HepG2 (cell line): ENCODE results near the gene UNKL. TPM values are rescaled to one million over a fixed set of nuclear protein-coding genes. Genes with fewer than 3 reads are reported as not detected.
A peak's percentile ranks its signal among the peaks of the same experiment; 100 is the strongest.

Experiments used
- ATAC-seq: fragments of 200-7000 bp; cut with Tn5 transposase; 3 replicates; pipeline ENCODE4 v1.9.1; 2020; ENCODE audit warnings: mild to moderate bottlenecking, moderate library complexity
- BruUV-seq: library from RNA; stranded (reverse); fragments of 400-500 nt; replicated peaks from 2 replicates; lab custom pipeline; 2021; lab: Mats Ljungman, UMichigan
- CTCF ChIA-PET: fragments of 300-600 bp; formaldehyde crosslinking; extraction: SDS; loops from one replicate; lab custom pipeline; 2021; ENCODE audit warnings: low total read pairs, inconsistent platforms, low intra/inter-chr PET ratio; lab: Yijun Ruan, JAX
- POLR2A ChIA-PET: fragments of 350-600 bp; sonication (Branson Sonifier 250); formaldehyde crosslinking; loops from one replicate; lab custom pipeline; 2020; ENCODE audit warnings: antibody characterized with exemption, inconsistent platforms; lab: Yijun Ruan, JAX
- DNase-seq: peaks from one replicate; pipeline ENCODE4 v3.0.0-alpha.2; 2015; ENCODE audit warnings: low spot score
- FAIRE-seq: peaks from 3 replicates; lab custom pipeline; 2011; peaks lifted over from hg19 to GRCh38; lab: Jason Lieb, UNC
- H2AFZ ChIP-seq: one replicate; pipeline ENCODE4 v1.6.1; 2011; ENCODE audit warnings: low read length, inconsistent platforms
- H3K27ac ChIP-seq: fragments of 300-600 bp; 3 replicates; pipeline ENCODE4 v1.8.0; 2011; ENCODE audit warnings: mixed run types, mild to moderate bottlenecking, mixed read lengths, low read length, inconsistent platforms; ENCODE audit not compliant: insufficient read depth; ENCODE audit errors: extremely low read length
- H3K27me3 ChIP-seq, 2 experiments: fragments of 200-600 bp in 1 of 2; 2 replicates in 1 of 2; 3 replicates in 1 of 2; pipeline versions ENCODE4 v1.6.0 to v1.8.0; 2011; ENCODE audit warnings: low read length in 2 of 2, mild to moderate bottlenecking in 2 of 2, moderate library complexity in 2 of 2, inconsistent platforms in 1 of 2; ENCODE audit not compliant: insufficient read depth in 2 of 2, control insufficient read depth in 1 of 2
- H3K36me3 ChIP-seq, 2 experiments: fragments of 200-600 bp in 1 of 2; replicated peaks in 1 of 2; 2 replicates in 1 of 2; 3 replicates in 1 of 2; pipeline versions ENCODE4 v1.5.1 to v1.8.0; 2011; ENCODE audit warnings: low read length in 2 of 2, inconsistent platforms in 1 of 2; ENCODE audit not compliant: insufficient read depth in 2 of 2, control insufficient read depth in 1 of 2
- H3K4me1 ChIP-seq: 2 replicates; pipeline ENCODE4 v1.5.1; 2012; ENCODE audit warnings: low read length, inconsistent platforms; ENCODE audit not compliant: insufficient read depth
- H3K4me2 ChIP-seq: 2 replicates; pipeline ENCODE4 v1.6.0; 2011; ENCODE audit warnings: low read depth, low read length, inconsistent platforms
- H3K4me3 ChIP-seq, 3 experiments: fragments of 200-600 bp in 1 of 3; sonication (generic), shearing (Covaris generic) in 1 of 3; replicated peaks in 1 of 3; 2 replicates each; pipeline ENCODE4 v1.5.1; 2011 to 2016; ENCODE audit warnings: low read length in 3 of 3, inconsistent platforms in 2 of 3, low read depth in 2 of 3, mild to moderate bottlenecking in 2 of 3, control low read depth in 1 of 3, mixed read lengths in 1 of 3; ENCODE audit not compliant: insufficient read depth in 1 of 3
- H3K79me2 ChIP-seq: one replicate; pipeline ENCODE4 v1.6.1; 2011; ENCODE audit warnings: low read length, inconsistent platforms; ENCODE audit not compliant: insufficient read depth
- H3K9ac ChIP-seq: 2 replicates; pipeline ENCODE4 v1.6.0; 2011; ENCODE audit warnings: mild to moderate bottlenecking, low read depth, low read length, inconsistent platforms; ENCODE audit not compliant: insufficient read depth
- H3K9me3 ChIP-seq: 2 replicates; pipeline ENCODE4 v1.5.1; 2012; ENCODE audit warnings: mild to moderate bottlenecking, low read length
- H4K20me1 ChIP-seq: 2 replicates; pipeline ENCODE4 v1.6.0; 2011; ENCODE audit warnings: inconsistent platforms, mild to moderate bottlenecking, low read length, moderate library complexity; ENCODE audit not compliant: insufficient read depth
- HNF4A ChIP-seq: sonication (generic); formaldehyde crosslinking; IDR thresholded peaks from 2 replicates; pipeline ENCODE4 v1.4.0; 2020; ENCODE audit warnings: missing genetic modification reagents
- HNRNPLL ChIP-seq: fragments of 200-400 bp; formaldehyde crosslinking; IDR thresholded peaks from 2 replicates; pipeline ENCODE4 v1.6.1; 2017; ENCODE audit warnings: mild to moderate bottlenecking, low read depth, low read length; ENCODE audit not compliant: poor library complexity, severe bottlenecking
- NAIF1 ChIP-seq: sonication (generic); formaldehyde crosslinking; IDR thresholded peaks from 2 replicates; pipeline ENCODE4 v1.5.0; 2020; ENCODE audit warnings: mild to moderate bottlenecking, missing genetic modification reagents, borderline replicate concordance
- NBN ChIP-seq: fragments of 450-650 bp; conservative IDR thresholded peaks from 2 replicates; pipeline ENCODE4 v1.6.1; 2017
- PHF5A ChIP-seq: IDR thresholded peaks from one replicate; pipeline ENCODE4 v1.6.1; 2018; ENCODE audit warnings: low read depth, missing genetic modification reagents; ENCODE audit not compliant: unreplicated experiment
- RFX1 ChIP-seq: fragments of 450-650 bp; IDR thresholded peaks from 2 replicates; pipeline ENCODE4 v1.6.1; 2017
- RFX3 ChIP-seq: IDR thresholded peaks from 2 replicates; pipeline ENCODE4 v1.6.1; 2016; ENCODE audit warnings: missing biosample characterization, missing genetic modification reagents
- SP4 ChIP-seq: sonication (generic); formaldehyde crosslinking; IDR thresholded peaks from 2 replicates; pipeline ENCODE4 v1.8.1; 2023; ENCODE audit warnings: mild to moderate bottlenecking, missing genetic modification reagents
- SSRP1 ChIP-seq: IDR thresholded peaks from 2 replicates; pipeline ENCODE4 v1.6.1; 2016; ENCODE audit warnings: control low read depth
- ZNF737 ChIP-seq: sonication (generic); formaldehyde crosslinking; IDR thresholded peaks from 2 replicates; pipeline ENCODE4 v1.5.0; 2020; ENCODE audit warnings: missing genetic modification reagents, mild to moderate bottlenecking, borderline replicate concordance
- ZNF879 ChIP-seq: sonication (generic); formaldehyde crosslinking; IDR thresholded peaks from 2 replicates; pipeline ENCODE4 v1.8.1; 2023; ENCODE audit warnings: missing genetic modification reagents
- WGBS: methylation state at CpG from one replicate; pipeline ENCODE4 v1.1.6; 2017; ENCODE audit warnings: low lambda C conversion rate; 5-methylcytosine and 5-hydroxymethylcytosine counted together
- in situ Hi-C: cut with HindIII; loops from 2 replicates; pipeline ENCODE4 v1.10.0; 2017; ENCODE audit warnings: low pct_unique_long_range_greater_than_20kb; ENCODE audit not compliant: extremely low pct_ligation_motif_present
- intact Hi-C: fragments of 100-400 bp; cut with micrococcal nuclease; formaldehyde crosslinking; loops from one replicate; pipeline ENCODE4 v1.10.0; 2022; ENCODE audit not compliant: unreplicated experiment
- polyA plus RNA-seq, 8 experiments: library from polyadenylated mRNA; depleted of rRNA in 3 of 8; stranded (reverse) in 7 of 8; unstranded in 1 of 8; fragments of >200 nt; fragmentation: Illumina TruSeq in 4 of 8; extraction: Trizol in 4 of 8; gene quantifications; 2 replicates each; pipeline versions ENCODE4 v1.2.1 to v1.2.3, GENCODE V29; 2011 to 2016; ENCODE audit warnings: low read depth in 4 of 8, missing spikeins in 1 of 8, mixed read lengths in 1 of 8; ENCODE audit not compliant: insufficient read depth in 1 of 8
- total RNA-seq, 5 experiments: library from RNA; depleted of rRNA; stranded (reverse); fragments of >200 nt; fragmentation: Illumina TruSeq; extraction: Trizol; gene quantifications; 2 replicates each; pipeline ENCODE4 v1.2.3, GENCODE V29; 2016; ENCODE audit warnings: low read depth in 1 of 5
- TF ChIP-seq, protein P1 (sequence below): sonication (generic); formaldehyde crosslinking; IDR thresholded peaks from 2 replicates; pipeline ENCODE4 v1.5.0; 2020; ENCODE audit warnings: mild to moderate bottlenecking, missing genetic modification reagents, moderate library complexity
- TF ChIP-seq, protein P2 (sequence below): sonication (generic); formaldehyde crosslinking; IDR thresholded peaks from 2 replicates; pipeline ENCODE4 v1.4.0; 2020; ENCODE audit warnings: mild to moderate bottlenecking, missing genetic modification reagents, borderline replicate concordance

The UNKL gene
- total and polyA plus RNA-seq, 2 of the 13 experiments (the other 11 are each of a cell fraction or from before 2014, with no cell fraction given): 10.4 to 17.6 TPM

DNA sequence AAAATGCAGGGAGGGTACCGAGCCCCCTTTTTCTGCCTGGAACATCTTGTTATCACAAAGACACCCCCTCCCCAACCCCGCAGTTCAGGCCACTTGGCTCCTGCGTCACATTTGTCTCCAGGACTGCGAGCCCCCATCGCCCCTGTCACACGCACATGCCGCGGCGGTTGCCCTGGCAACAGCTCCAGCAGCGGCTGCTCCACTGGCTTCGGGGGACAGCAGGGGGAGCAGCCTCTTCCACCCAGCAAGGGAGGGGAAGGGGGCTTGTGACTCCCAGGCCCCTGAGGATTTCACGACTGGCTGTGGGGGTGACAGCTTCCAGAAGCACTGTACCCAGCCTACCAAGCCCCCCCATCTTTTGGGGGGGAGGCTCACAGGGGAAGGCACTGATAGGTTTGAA is 78.5 kb downstream of the UNKL start:
- intact Hi-C loops: loop anchor here (2.0 kb wide), 1 partner anchor 77 kb away; no protein-coding TSS in a partner anchor
- Histone ChIP-seq H2AFZ (no peak overlapping the region), H3K27ac (no peak overlapping the region), H3K4me2 (no peak overlapping the region), H3K4me1 (peaks cover 29% of the 10 kb centered on the region), H3K9me3 (no peaks in the 10 kb centered on the region), H4K20me1 (0 out of 2 replicates have a peak, but pooled peaks cover 3% of the 10 kb centered on the region), H3K36me3 (no peaks in the 10 kb centered on the region), H3K79me2 (no peaks in the 10 kb centered on the region), H3K27me3 (peaks cover 18 to 66% of the 10 kb centered on the region in 2 experiments), H3K4me3 (no peak overlapping the region), H3K9ac (no peak overlapping the region)
- CTCF ChIA-PET: no interaction called here
- TF ChIP-seq, protein P1, sequence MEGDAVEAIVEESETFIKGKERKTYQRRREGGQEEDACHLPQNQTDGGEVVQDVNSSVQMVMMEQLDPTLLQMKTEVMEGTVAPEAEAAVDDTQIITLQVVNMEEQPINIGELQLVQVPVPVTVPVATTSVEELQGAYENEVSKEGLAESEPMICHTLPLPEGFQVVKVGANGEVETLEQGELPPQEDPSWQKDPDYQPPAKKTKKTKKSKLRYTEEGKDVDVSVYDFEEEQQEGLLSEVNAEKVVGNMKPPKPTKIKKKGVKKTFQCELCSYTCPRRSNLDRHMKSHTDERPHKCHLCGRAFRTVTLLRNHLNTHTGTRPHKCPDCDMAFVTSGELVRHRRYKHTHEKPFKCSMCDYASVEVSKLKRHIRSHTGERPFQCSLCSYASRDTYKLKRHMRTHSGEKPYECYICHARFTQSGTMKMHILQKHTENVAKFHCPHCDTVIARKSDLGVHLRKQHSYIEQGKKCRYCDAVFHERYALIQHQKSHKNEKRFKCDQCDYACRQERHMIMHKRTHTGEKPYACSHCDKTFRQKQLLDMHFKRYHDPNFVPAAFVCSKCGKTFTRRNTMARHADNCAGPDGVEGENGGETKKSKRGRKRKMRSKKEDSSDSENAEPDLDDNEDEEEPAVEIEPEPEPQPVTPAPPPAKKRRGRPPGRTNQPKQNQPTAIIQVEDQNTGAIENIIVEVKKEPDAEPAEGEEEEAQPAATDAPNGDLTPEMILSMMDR (CRISPR knock-in tag): peak; percentile 32
- TF ChIP-seq, protein P2, sequence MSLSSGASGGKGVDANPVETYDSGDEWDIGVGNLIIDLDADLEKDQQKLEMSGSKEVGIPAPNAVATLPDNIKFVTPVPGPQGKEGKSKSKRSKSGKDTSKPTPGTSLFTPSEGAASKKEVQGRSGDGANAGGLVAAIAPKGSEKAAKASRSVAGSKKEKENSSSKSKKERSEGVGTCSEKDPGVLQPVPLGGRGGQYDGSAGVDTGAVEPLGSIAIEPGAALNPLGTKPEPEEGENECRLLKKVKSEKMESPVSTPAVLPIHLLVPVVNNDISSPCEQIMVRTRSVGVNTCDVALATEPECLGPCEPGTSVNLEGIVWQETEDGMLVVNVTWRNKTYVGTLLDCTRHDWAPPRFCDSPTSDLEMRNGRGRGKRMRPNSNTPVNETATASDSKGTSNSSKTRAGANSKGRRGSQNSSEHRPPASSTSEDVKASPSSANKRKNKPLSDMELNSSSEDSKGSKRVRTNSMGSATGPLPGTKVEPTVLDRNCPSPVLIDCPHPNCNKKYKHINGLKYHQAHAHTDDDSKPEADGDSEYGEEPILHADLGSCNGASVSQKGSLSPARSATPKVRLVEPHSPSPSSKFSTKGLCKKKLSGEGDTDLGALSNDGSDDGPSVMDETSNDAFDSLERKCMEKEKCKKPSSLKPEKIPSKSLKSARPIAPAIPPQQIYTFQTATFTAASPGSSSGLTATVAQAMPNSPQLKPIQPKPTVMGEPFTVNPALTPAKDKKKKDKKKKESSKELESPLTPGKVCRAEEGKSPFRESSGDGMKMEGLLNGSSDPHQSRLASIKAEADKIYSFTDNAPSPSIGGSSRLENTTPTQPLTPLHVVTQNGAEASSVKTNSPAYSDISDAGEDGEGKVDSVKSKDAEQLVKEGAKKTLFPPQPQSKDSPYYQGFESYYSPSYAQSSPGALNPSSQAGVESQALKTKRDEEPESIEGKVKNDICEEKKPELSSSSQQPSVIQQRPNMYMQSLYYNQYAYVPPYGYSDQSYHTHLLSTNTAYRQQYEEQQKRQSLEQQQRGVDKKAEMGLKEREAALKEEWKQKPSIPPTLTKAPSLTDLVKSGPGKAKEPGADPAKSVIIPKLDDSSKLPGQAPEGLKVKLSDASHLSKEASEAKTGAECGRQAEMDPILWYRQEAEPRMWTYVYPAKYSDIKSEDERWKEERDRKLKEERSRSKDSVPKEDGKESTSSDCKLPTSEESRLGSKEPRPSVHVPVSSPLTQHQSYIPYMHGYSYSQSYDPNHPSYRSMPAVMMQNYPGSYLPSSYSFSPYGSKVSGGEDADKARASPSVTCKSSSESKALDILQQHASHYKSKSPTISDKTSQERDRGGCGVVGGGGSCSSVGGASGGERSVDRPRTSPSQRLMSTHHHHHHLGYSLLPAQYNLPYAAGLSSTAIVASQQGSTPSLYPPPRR: no peak
- no peak for TF ChIP-seq SSRP1
- no peak for TF ChIP-seq SP4 (CRISPR knock-in tag)
- TF ChIP-seq NBN: no peak
- no peak for TF ChIP-seq ZNF737 (CRISPR knock-in tag)
- no peak for TF ChIP-seq HNF4A
- TF ChIP-seq RFX3 (CRISPR knock-in tag): peak; percentile 77
- no peak for TF ChIP-seq PHF5A
- TF ChIP-seq HNRNPLL: peak; percentile 99
- TF ChIP-seq ZNF879 (CRISPR knock-in tag): no peak
- TF ChIP-seq NAIF1 (CRISPR knock-in tag): peak; percentile 83
- peak; percentile 69 for TF ChIP-seq RFX1
- FAIRE-seq: no peak
- 0% methylated on average over 2 of the region's 12 CpGs for WGBS
- POLR2A ChIA-PET: no interaction called here
- DNase-seq: no peak
- no TSS peak for BruUV-seq
- no peak for ATAC-seq
- in situ Hi-C loops: no loop called here
